ENCODE results near the gene CUL7. TPM values are rescaled to one million over a fixed set of nuclear protein-coding genes. Genes with fewer than 3 reads are reported as not detected.
A peak's percentile ranks its signal among the peaks of the same experiment; 100 is the strongest.

The CUL7 gene
- total and polyA plus RNA-seq, 2 of the 8 experiments (the other 6 are each of a cell fraction or from before 2014, with no cell fraction given), result 10.8 to 15.0 TPM

DNA sequence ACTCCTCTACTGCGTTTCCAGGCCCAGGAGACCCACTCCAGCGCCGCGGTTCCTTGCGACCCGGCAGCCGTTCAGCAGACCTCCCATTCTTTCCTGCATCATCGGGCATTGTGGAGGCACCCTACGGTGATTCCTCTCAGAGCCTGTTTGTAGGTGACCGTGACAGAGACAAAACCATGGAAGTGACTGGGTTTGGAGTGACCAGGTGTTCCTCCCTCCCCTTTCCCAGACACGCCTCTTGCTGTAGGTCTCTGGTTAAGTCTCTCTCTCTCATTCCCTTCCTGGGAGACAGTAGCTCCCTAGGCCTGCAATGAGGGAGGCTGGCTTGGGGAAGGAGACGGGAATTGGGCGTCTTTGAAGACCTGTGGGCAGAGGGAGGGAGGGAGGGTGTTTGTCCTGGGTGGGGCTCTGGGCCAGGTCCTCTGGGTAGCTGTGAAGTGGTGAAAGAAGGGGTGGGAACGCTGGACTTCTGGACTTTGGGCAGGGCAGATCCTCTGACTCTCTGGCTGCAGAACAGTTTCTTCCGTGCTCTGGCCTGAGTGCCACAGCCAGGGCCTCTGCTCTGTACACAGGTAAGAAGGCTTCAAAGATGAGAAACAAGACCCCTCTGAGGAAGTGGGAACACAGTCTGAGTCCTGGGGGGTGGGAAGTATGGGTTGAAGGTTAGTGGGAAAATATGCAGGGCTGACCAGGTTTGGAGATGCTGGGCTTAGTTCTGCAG lies 6.5 kb upstream of the CUL7 start:
- peak overlapping the region; percentile 90 to 99 (median 98) for H3K4me3 ChIP-seq (ENCODE audit: extremely low read depth in 1 of 4, insufficient read depth in 2 of 4, low read depth in 3 of 4, low read length in 4 of 4)
- H2AK5ac ChIP-seq (ENCODE audit: low read depth, low read length), result no peak overlapping the region
- peaks cover 6 to 16% of the 10 kb centered on the region in 2 experiments; a peak in 3 of 4 replicates for H3K79me2 ChIP-seq (ENCODE audit: control insufficient read depth in 1 of 2, insufficient read depth in 2 of 2, low read length in 2 of 2)
- no peaks in the 10 kb centered on the region for H3K9me3 ChIP-seq (ENCODE audit: insufficient read depth in 2 of 2, low read depth in 1 of 2, low read length in 1 of 2)
- H2BK15ac ChIP-seq (ENCODE audit: low read length), result no peak overlapping the region
- POLR2A ChIA-PET (ENCODE audit: partially characterized antibody), result interaction anchor here (0.8 to 3.5 kb wide), 24 partner anchors 8 to 309 kb away, joined by 3 to 19 read pairs (median 4); partner anchors contain the start of genes CNPY3, PPP2R5D, PTK7 and ZNF318
- no peak overlapping the region for H2BK20ac ChIP-seq (ENCODE audit: low read length)
- H4K5ac ChIP-seq (ENCODE audit: insufficient read length, low read depth, low read length), result peak overlapping the region; percentile 45
- H3K27me3 ChIP-seq (replicated peaks in 1 of 4; ENCODE audit: control insufficient read depth in 3 of 4, extremely low read depth in 1 of 4, insufficient read depth in 3 of 4, low read length in 3 of 4), result no peaks in the 10 kb centered on the region
- peaks cover 3 to 16% (median 11%) of the 10 kb centered on the region in 4 experiments; a peak in 6 of 8 replicates for H3K36me3 ChIP-seq (ENCODE audit: control insufficient read depth in 2 of 4, insufficient read depth in 4 of 4, low read length in 3 of 4)
- H4K20me1 ChIP-seq (replicated peaks in 1 of 2; ENCODE audit: control insufficient read depth in 1 of 2, insufficient read depth in 2 of 2, low read length in 2 of 2), result no peaks in the 10 kb centered on the region
- no peak overlapping the region for H3K23ac ChIP-seq (ENCODE audit: insufficient read length)
- H4K8ac ChIP-seq (ENCODE audit: extremely low read depth, insufficient read depth, low read length), result no peak overlapping the region
- H3K23me2 ChIP-seq (ENCODE audit: low read depth, low read length), result peaks cover 10% of the 10 kb centered on the region; the same call in 1 of the 2 replicates
- FAIRE-seq (no peak), DNase-seq (ENCODE audit: low read depth in 1 of 2, low spot score in 2 of 2) (no peak)
- 0 out of 2 replicates have a peak overlapping the region, but pooled peaks have one; percentile 18 for H2BK12ac ChIP-seq (ENCODE audit: low read depth, low read length)
- no peak overlapping the region for H2BK120ac ChIP-seq (replicated peaks; ENCODE audit: low read depth, low read length)
- H3K4me1 ChIP-seq (replicated peaks in 1 of 4; ENCODE audit: control insufficient read depth in 3 of 4, insufficient read depth in 4 of 4, low read length in 3 of 4), result peaks cover 4 to 10% (median 5%) of the 10 kb centered on the region in 4 experiments; a peak in 5 of 7 replicates
- WGBS, 2 experiments (ENCODE audit: extremely low coverage in 1 of 2, insufficient coverage in 1 of 2, insufficient read length in 1 of 2, insufficient replicate concordance in 2 of 2, low coverage in 1 of 2, low lambda C conversion rate in 2 of 2, missing lambda C conversion rate in 1 of 2), result 10% methylated on average over 15 of the region's 15 CpGs; no CpG with 5 or more reads in 1 of the 2 experiments
- H2BK5ac ChIP-seq (ENCODE audit: low read depth, low read length), result peak overlapping the region; percentile 81
- no peak overlapping the region for H3K56ac ChIP-seq (replicated peaks; ENCODE audit: insufficient read length, low read depth, low read length)
- H3K27ac ChIP-seq (ENCODE audit: low read depth, low read length), result peak overlapping the region; percentile 89; the same call in 1 of the 2 replicates
- peak overlapping the region; percentile 15 to 91 (median 60); a peak in 6 of 7 replicates for H3K9ac ChIP-seq (replicated peaks in 1 of 4; ENCODE audit: extremely low read depth in 1 of 4, low read depth in 3 of 4, low read length in 3 of 4)
- no peak overlapping the region for H3K18ac ChIP-seq (ENCODE audit: extremely low read depth, low read length)
- peaks cover 14% of the 10 kb centered on the region for H3K79me1 ChIP-seq (ENCODE audit: low read depth, low read length)
- peak overlapping the region; percentile 74 to 83 for H3K4me2 ChIP-seq (ENCODE audit: insufficient read depth in 1 of 2, low read depth in 2 of 2, low read length in 2 of 2)
- no peak overlapping the region for H4K91ac ChIP-seq (replicated peaks; ENCODE audit: insufficient read length, low read length)
- H3K14ac ChIP-seq (ENCODE audit: insufficient read length), result no peak overlapping the region
- CTCF ChIA-PET (ENCODE audit: partially characterized antibody), result interaction anchor here (0.6 to 3.1 kb wide), 7 partner anchors 9 to 96 kb away, joined by 3 to 20 read pairs (median 4); no protein-coding TSS in a partner anchor
- H3K4ac ChIP-seq (replicated peaks; ENCODE audit: insufficient read length, low read depth, low read length), result no peak overlapping the region
- no peak overlapping the region; the same call in 1 of the 2 replicates for H2AFZ ChIP-seq (ENCODE audit: low read length)
- TF ChIP-seq CREB1 (IDR thresholded peaks at IDR 0.05) (no peak), ASH2L (IDR thresholded peaks at IDR 0.05; ENCODE audit: low read length) (peak; percentile 5), JUN (IDR thresholded peaks at IDR 0.05; ENCODE audit: low read depth, low read length) (no peak), TAF1 (IDR thresholded peaks at IDR 0.05; ENCODE audit: low read depth, low read length) (peak; percentile 16; the same call in 1 of the 2 replicates), NRF1 (IDR thresholded peaks at IDR 0.05; ENCODE audit: low read depth, low read length) (no peak), PHF8 (conservative IDR thresholded peaks at IDR 0.05; ENCODE audit: low read depth, low read length) (peak; percentile 4; the same call in 1 of the 2 replicates), BACH1 (IDR thresholded peaks at IDR 0.05; ENCODE audit: low read length) (no peak)
